ENCODE results near the gene KAZN. TPM values are rescaled to one million over a fixed set of nuclear protein-coding genes. Genes with fewer than 3 reads are reported as not detected.

Gene KAZN
- total and polyA plus RNA-seq, 4 donors: 17.8 to 54.0 (median 38.4) TPM

- Histone ChIP-seq H3K27me3 (ENCODE audit: control insufficient read depth, insufficient read depth, low read length) (peaks cover 15% of the 10 kb centered on the region), H3K27ac (ENCODE audit: low read depth, low read length) (no peak overlapping the region), H3K9me3 (ENCODE audit: control insufficient read depth, insufficient read depth, low read length) (no peaks in the 10 kb centered on the region), H3K36me3 (ENCODE audit: control insufficient read depth, insufficient read depth, low read length) (peaks cover 3% of the 10 kb centered on the region), H3K4me1 (ENCODE audit: control insufficient read depth, insufficient read depth, low read length) (peaks cover 32% of the 10 kb centered on the region), H3K4me3 (ENCODE audit: low read depth, low read length) (no peak overlapping the region)
- 88% methylated on average over 2 of the region's 3 CpGs for WGBS (ENCODE audit: insufficient coverage)
- DNase-seq (ENCODE audit: low read depth in 4 of 6, low spot score in 6 of 6): no peak
Observed at GRCh38 chr1:14926229-14926628, 327.7 kb downstream of the KAZN start.

DNA sequence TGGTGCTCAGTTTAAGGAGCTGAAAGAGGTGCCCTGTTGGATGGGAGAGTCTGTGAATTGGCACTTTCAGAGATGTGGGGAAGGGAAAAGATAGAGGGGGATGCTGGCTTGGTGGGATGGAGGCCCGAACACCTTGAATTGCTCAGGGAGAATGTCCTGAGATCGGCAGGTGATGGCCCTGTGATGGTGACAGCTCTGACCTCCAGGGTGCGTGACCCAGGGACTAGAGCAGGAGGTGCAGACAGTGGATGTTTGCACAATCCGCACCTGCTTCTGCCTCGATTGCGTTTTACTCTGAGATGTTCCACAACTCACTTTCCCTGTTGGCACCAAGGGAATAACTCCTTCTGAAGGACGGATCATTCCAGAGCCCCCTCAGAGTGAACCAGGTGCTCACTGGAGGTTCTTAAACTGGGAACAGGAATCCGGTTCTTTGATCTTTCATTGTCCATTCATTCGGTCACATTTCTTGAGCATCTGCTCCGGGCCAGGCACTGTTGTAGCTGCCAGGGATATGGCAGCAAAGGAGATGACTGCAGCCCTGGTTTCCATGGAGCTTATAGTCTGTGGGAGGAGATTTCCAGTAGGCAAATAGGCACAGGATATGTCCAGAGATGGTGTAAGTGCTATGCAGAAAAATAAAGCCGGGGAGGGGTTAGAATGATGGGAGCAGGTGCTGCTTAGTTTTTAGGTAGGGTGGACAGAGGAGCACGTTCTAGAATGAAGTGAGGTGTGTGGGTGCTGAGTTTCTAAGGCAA is 328.5 kb downstream of the KAZN start:
- no peak for DNase-seq (ENCODE audit: low read depth in 4 of 6, low spot score in 6 of 6)
- peaks cover 32% of the 10 kb centered on the region for H3K4me1 ChIP-seq (ENCODE audit: control insufficient read depth, insufficient read depth, low read length)
- peaks cover 15% of the 10 kb centered on the region for H3K27me3 ChIP-seq (ENCODE audit: control insufficient read depth, insufficient read depth, low read length)
- H3K4me3 ChIP-seq (ENCODE audit: low read depth, low read length): no peak overlapping the region
- WGBS (ENCODE audit: insufficient coverage): 83% methylated on average over 9 of the region's 12 CpGs
- peaks cover 3% of the 10 kb centered on the region for H3K36me3 ChIP-seq (ENCODE audit: control insufficient read depth, insufficient read depth, low read length)
- no peak overlapping the region for H3K27ac ChIP-seq (ENCODE audit: low read depth, low read length)
- H3K9me3 ChIP-seq (ENCODE audit: control insufficient read depth, insufficient read depth, low read length): no peaks in the 10 kb centered on the region

- peaks cover 15% of the 10 kb centered on the region for H3K27me3 ChIP-seq (ENCODE audit: control insufficient read depth, insufficient read depth, low read length)
- H3K36me3 ChIP-seq (ENCODE audit: control insufficient read depth, insufficient read depth, low read length): peaks cover 3% of the 10 kb centered on the region
- peaks cover 32% of the 10 kb centered on the region for H3K4me1 ChIP-seq (ENCODE audit: control insufficient read depth, insufficient read depth, low read length)
- peak in 1 of 6 donors; percentile 38 for DNase-seq (ENCODE audit: low read depth in 4 of 6, low spot score in 6 of 6)
- WGBS (ENCODE audit: insufficient coverage): 75% methylated on average over 5 of the region's 7 CpGs
- H3K4me3 ChIP-seq (ENCODE audit: low read depth, low read length): no peak overlapping the region
- H3K9me3 ChIP-seq (ENCODE audit: control insufficient read depth, insufficient read depth, low read length): no peaks in the 10 kb centered on the region
- H3K27ac ChIP-seq (ENCODE audit: low read depth, low read length): no peak overlapping the region
Observed at GRCh38 chr1:14928412-14928811, 329.9 kb downstream of the KAZN start.

- Histone ChIP-seq H3K27ac (ENCODE audit: low read depth, low read length) (no peak overlapping the region), H3K4me3 (ENCODE audit: low read depth, low read length) (no peak overlapping the region)
- no CpG with 5 or more reads among the region's 2 CpGs for WGBS (ENCODE audit: insufficient coverage)
Observed at GRCh38 chr1:14928886-14929546, 330.5 kb downstream of the KAZN start.

DNA sequence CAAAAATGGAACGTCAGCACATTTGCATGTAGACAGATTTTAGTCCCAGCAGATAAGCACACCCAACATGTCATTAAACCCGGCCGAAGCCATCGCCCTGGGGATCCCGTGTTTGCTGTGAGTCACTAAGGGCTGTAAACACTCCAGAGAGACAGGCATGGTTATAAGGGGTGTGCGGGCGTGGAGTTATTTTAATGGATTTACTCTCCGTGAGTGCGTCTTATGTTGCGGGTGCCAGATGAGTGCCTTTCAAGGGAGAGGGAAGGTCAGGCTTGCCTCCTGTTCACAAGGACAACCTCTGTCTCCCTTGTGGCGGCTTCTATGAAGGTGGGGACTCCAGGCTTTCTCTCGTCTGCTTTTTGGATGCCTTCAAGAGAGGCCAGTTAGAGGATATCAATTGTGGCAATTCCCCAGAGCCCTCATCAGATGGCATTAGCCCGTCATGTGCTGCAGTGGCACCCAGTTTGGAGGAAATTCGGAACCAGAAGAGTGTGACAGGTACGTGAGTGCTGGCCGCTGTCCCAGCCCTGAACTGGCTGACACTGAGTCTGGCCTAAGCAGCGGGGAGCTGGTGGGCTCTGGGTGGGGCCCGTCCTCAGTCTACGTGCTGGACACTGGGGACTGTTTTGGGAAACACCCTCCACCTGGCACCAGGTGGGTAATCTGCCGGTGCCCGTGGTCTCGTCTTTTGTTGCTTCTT is 331.2 kb downstream of the KAZN start:
- peaks cover 31% of the 10 kb centered on the region for H3K4me1 ChIP-seq (ENCODE audit: control insufficient read depth, insufficient read depth, low read length)
- no peaks in the 10 kb centered on the region for H3K9me3 ChIP-seq (ENCODE audit: control insufficient read depth, insufficient read depth, low read length)
- WGBS (ENCODE audit: insufficient coverage): 58% methylated on average over 12 of the region's 22 CpGs
- H3K36me3 ChIP-seq (ENCODE audit: control insufficient read depth, insufficient read depth, low read length): peaks cover 3% of the 10 kb centered on the region
- peak in 2 of 6 donors; percentile 19 to 39 for DNase-seq (ENCODE audit: low read depth in 4 of 6, low spot score in 6 of 6)
- H3K27me3 ChIP-seq (ENCODE audit: control insufficient read depth, insufficient read depth, low read length): peaks cover 15% of the 10 kb centered on the region
- H3K27ac ChIP-seq (ENCODE audit: low read depth, low read length): no peak overlapping the region
- no peak overlapping the region for H3K4me3 ChIP-seq (ENCODE audit: low read depth, low read length)

More at GRCh38 chr1:14928886-14929546, 330.5 kb downstream of the KAZN start:
- Histone ChIP-seq H3K4me1 (ENCODE audit: control insufficient read depth, insufficient read depth, low read length) (peaks cover 28% of the 10 kb centered on the region), H3K36me3 (ENCODE audit: control insufficient read depth, insufficient read depth, low read length) (peaks cover 3% of the 10 kb centered on the region), H3K9me3 (ENCODE audit: control insufficient read depth, insufficient read depth, low read length) (no peaks in the 10 kb centered on the region), H3K27me3 (ENCODE audit: control insufficient read depth, insufficient read depth, low read length) (peaks cover 15% of the 10 kb centered on the region)
- DNase-seq (ENCODE audit: low read depth in 4 of 6, low spot score in 6 of 6): no peak

DNA sequence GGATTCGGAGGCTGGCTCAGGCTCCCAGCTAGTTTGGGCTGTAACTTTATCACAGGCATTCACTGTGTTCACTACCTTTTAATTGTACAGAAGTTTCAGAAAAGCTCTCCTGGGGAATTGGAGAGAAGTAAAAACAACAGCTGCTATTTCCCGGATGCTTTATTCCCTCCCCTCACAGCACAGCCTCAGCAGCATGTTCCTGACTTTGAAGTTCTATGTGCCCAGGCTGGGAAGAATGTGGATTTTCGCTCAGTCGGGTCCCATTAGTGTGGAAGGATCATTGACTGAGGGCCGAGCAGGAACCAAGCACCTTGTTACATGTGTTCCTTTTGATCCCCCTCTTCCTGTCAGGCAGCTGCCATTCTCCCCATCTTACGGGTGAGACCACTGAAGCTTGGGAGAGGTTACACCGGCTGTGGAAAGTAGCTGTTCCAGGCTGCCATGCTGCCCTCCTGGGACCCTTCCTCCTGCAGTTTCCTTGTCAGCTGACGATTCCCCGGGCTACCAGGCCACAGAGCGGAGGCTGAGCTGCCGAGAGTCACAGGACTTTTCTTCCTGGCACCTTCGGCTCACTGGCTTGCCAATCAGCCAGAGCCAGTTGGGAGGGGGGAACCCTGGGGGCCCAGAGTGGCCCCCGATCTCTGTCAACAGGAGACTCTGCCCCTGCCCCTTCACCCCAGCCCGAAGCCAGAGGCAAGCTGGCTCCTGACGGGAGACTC is 331.9 kb downstream of the KAZN start:
- H3K27ac ChIP-seq (ENCODE audit: low read depth, low read length): no peak overlapping the region
- H3K9me3 ChIP-seq (ENCODE audit: control insufficient read depth, insufficient read depth, low read length): no peaks in the 10 kb centered on the region
- peaks cover 30% of the 10 kb centered on the region for H3K4me1 ChIP-seq (ENCODE audit: control insufficient read depth, insufficient read depth, low read length)
- H3K4me3 ChIP-seq (ENCODE audit: low read depth, low read length): no peak overlapping the region
- H3K27me3 ChIP-seq (ENCODE audit: control insufficient read depth, insufficient read depth, low read length): peaks cover 12% of the 10 kb centered on the region
- 68% methylated on average over 9 of the region's 15 CpGs for WGBS (ENCODE audit: insufficient coverage)
- H3K36me3 ChIP-seq (ENCODE audit: control insufficient read depth, insufficient read depth, low read length): peaks cover 3% of the 10 kb centered on the region
- DNase-seq (ENCODE audit: low read depth in 4 of 6, low spot score in 6 of 6): peak in 2 of 6 donors; percentile 24 to 78

DNA sequence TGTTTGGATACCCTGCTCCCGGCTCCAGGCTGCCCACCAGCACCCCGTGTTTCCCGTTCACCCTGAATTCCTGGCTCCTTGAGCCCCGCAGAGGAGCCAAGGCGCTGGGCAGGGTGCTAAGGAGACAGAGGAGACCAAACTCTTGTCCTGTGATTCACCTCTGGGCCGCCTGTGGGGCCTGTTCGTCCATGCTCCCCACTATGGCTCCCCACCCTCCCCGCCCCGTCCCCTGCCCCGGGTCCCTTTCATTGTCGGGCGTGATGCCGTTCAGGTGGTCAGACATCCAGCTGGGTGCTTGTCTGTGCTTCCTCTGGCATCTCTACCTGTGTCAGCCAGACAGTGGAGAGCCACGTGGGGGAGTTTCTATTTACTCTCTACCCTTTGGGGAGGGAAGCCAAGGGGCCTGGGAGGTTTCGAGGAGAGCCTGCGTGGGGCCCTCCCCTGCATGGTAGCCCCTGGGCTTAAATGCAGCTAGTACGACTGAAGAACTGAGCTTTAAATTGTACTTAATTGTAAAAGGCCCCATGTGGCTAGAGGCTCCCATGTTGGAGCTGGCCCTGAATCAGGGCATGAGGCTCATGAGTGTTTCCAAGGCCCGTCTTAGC is 333.7 kb downstream of the KAZN start:
- peaks cover 1% of the 10 kb centered on the region for H3K27me3 ChIP-seq (ENCODE audit: control insufficient read depth, insufficient read depth, low read length)
- 93% methylated on average over 16 of the region's 18 CpGs for WGBS (ENCODE audit: insufficient coverage)
- peaks cover 42% of the 10 kb centered on the region for H3K4me1 ChIP-seq (ENCODE audit: control insufficient read depth, insufficient read depth, low read length)
- no peak overlapping the region for H3K27ac ChIP-seq (ENCODE audit: low read depth, low read length)
- no peak overlapping the region for H3K4me3 ChIP-seq (ENCODE audit: low read depth, low read length)
- DNase-seq (ENCODE audit: low read depth in 4 of 6, low spot score in 6 of 6): no peak
- H3K36me3 ChIP-seq (ENCODE audit: control insufficient read depth, insufficient read depth, low read length): peaks cover 3% of the 10 kb centered on the region
- H3K9me3 ChIP-seq (ENCODE audit: control insufficient read depth, insufficient read depth, low read length): no peaks in the 10 kb centered on the region

DNA sequence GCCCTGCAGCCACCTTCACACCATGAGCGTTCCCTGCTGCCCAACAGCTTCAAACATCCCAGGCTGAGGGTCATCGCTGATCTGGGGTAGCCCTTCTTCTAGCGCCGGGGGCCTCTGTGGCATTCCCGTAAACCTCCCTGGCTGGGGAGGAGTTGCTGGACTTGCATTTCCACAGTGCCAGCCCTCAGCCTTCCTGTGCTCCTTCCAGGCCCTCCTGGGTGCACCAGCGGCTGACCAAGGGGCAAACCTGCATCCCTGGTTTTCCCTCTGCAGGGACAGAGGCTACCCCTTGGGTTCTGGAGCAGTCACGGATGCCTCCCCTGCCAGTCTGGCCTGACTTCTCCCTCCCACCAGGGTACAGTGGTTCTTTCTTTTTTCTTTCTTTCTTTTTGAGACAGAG is 336.4 kb downstream of the KAZN start:
- 78% methylated on average over 7 of the region's 7 CpGs for WGBS (ENCODE audit: insufficient coverage)
- no peak overlapping the region for H3K27ac ChIP-seq (ENCODE audit: low read depth, low read length)
- no peaks in the 10 kb centered on the region for H3K9me3 ChIP-seq (ENCODE audit: control insufficient read depth, insufficient read depth, low read length)

DNA sequence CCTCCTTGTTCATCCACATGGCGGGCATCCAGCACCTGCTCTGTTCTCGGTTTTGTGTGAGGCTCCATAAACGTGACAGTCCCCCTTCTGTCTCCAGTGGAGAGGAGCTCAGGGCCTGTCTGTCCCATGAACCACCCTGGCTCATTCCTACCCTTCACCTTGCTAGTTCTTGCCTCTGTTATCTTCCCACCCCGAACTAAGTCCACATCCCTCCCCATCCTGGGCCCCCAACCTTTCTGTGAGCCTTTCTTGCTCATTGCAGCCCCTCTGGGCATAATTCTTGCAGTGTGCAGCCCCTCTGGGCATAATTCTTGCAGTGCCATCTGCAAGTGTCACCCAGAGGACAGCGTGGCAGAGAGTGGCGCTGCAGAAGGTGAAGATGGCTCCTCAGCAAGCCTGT is 338.3 kb downstream of the KAZN start:
- DNase-seq (ENCODE audit: low read depth in 4 of 6, low spot score in 6 of 6): no peak
- H3K36me3 ChIP-seq (ENCODE audit: control insufficient read depth, insufficient read depth, low read length): no peaks in the 10 kb centered on the region
- WGBS (ENCODE audit: insufficient coverage): 55% methylated on average over 6 of the region's 6 CpGs
- H3K9me3 ChIP-seq (ENCODE audit: control insufficient read depth, insufficient read depth, low read length): no peaks in the 10 kb centered on the region
- H3K27ac ChIP-seq (ENCODE audit: low read depth, low read length): no peak overlapping the region
- no peaks in the 10 kb centered on the region for H3K27me3 ChIP-seq (ENCODE audit: control insufficient read depth, insufficient read depth, low read length)
- H3K4me1 ChIP-seq (ENCODE audit: control insufficient read depth, insufficient read depth, low read length): peaks cover 49% of the 10 kb centered on the region
- H3K4me3 ChIP-seq (ENCODE audit: low read depth, low read length): no peak overlapping the region

More for the DNA sequence above, 336.4 kb downstream of the KAZN start:
- Histone ChIP-seq H3K27me3 (ENCODE audit: control insufficient read depth, insufficient read depth, low read length) (no peaks in the 10 kb centered on the region), H3K4me1 (ENCODE audit: control insufficient read depth, insufficient read depth, low read length) (peaks cover 47% of the 10 kb centered on the region), H3K4me3 (ENCODE audit: low read depth, low read length) (no peak overlapping the region), H3K36me3 (ENCODE audit: control insufficient read depth, insufficient read depth, low read length) (peaks cover 3% of the 10 kb centered on the region)
- DNase-seq (ENCODE audit: low read depth in 4 of 6, low spot score in 6 of 6): no peak

All from spinal cord (tissue), 10 donors.